Gastroesophageal sphincter (tissue), 3 donors: ENCODE measurements around the gene NIM1K.

Experiments used
- POLR2A ChIP-seq, 2 donors: fragments of 450-650 bp; IDR thresholded peaks; one replicate each; pipeline ENCODE4 v1.6.1; 2017; ENCODE audit warnings: antibody characterized with exemption in 2 of 2, mild to moderate bottlenecking in 2 of 2, moderate library complexity in 1 of 2
- TF ChIP-seq, protein P1 (sequence below), 4 experiments: fragments of 200-600 bp in 2 of 4; fragments of 450-650 bp in 2 of 4; sonication (generic) in 1 of 4; IDR thresholded peaks; one replicate each; pipeline ENCODE4 v1.5.1; 2017 to 2019; ENCODE audit warnings: antibody characterized with exemption in 4 of 4, mild to moderate bottlenecking in 2 of 4, moderate library complexity in 2 of 4

DNA sequence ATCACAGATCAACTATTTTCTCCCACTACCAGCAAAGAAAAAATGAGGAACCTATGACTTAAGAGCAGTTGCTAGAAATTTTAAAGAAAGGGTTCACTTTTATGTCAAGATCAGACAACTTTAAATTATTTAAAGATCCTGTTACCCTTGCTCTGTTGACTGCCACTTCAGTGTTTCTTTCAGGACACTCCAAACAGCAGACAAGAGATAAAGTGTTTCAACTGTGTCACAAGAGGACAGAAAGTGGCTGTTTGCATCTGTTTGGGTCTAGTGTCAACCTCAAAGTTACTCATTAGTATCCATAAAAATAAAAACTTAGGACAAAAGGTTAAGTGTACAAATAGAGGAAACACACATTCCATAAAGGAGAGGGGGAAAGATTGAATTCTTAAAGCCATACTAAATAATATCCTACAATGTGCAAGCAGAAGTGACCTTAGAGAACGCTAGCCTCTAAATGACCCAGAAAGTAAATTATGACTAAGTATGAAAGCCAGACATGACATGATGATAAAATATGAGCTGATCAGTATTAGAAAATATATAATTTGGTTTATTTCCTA, 96.3 kb downstream of the NIM1K start:
- TF ChIP-seq, protein P1, sequence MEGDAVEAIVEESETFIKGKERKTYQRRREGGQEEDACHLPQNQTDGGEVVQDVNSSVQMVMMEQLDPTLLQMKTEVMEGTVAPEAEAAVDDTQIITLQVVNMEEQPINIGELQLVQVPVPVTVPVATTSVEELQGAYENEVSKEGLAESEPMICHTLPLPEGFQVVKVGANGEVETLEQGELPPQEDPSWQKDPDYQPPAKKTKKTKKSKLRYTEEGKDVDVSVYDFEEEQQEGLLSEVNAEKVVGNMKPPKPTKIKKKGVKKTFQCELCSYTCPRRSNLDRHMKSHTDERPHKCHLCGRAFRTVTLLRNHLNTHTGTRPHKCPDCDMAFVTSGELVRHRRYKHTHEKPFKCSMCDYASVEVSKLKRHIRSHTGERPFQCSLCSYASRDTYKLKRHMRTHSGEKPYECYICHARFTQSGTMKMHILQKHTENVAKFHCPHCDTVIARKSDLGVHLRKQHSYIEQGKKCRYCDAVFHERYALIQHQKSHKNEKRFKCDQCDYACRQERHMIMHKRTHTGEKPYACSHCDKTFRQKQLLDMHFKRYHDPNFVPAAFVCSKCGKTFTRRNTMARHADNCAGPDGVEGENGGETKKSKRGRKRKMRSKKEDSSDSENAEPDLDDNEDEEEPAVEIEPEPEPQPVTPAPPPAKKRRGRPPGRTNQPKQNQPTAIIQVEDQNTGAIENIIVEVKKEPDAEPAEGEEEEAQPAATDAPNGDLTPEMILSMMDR (IDR thresholded peaks at IDR 0.05), result no peak
- no peak for TF ChIP-seq POLR2A (IDR thresholded peaks at IDR 0.05)
